TTC549 (cell line): ENCODE results near the gene PLCD3.

Source experiments
- FAIRE-seq: peaks from 2 replicates; lab custom pipeline; 2012; peaks lifted over from hg19 to GRCh38; lab: Jason Lieb, UNC

Gene PLCD3

GRCh38 chr17:45101883-45102811 lies 30.2 kb downstream of the PLCD3 start:
- FAIRE-seq, result no peak

DNA sequence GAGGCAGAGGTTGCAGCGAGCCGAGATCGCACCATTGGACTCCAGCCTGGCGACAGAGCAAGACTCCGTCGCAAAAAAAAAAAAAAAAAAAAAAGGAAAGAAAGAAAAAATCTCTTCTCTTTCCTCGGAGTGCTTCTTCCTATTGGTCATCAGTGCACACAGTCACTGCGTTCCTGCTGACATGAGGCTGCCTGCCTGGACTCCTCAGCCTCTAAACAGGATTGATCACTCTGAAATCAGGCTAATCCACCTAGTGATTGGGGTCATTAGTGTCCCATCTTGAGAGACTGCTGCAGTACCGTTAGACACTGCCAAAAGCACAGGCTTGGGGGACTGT lies 30.8 kb downstream of the PLCD3 start:
- no peak for FAIRE-seq

DNA sequence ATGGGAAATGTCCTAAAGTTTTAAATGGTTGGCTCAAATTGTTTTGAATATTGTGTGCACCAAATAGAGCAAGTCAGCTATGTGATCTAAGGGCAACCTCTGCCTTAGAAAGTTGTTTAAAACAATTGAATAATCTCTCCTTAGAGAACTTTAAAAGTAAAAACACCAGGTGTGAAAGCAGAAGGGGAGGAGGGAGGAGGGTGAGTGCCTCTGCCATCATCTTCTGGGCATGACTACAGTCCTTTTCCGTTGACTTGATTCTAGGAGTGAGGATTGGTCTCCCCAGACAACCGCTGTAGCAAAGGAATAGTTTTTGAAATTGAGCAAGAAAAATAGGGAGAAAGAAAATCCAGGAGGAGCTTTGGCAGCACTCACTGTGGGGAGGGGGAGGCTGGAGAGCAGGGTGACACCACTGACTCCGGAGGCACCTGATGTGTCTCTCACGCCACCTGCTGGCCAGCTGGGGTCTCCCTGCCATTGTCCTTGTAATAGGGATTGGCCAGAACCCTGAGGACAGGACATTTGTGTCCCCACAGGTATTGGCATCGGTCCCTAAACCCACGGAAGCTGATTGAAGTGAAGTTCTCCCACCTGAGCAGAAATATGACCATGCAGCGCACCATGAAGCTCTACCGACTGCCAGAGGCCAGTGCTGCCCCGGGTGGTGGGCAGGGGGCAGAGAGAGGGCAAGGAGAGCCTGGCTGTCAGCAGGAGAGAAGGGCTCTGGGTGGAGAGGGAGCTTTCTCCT lies 33.3 kb downstream of the PLCD3 start:
- no peak for FAIRE-seq

DNA sequence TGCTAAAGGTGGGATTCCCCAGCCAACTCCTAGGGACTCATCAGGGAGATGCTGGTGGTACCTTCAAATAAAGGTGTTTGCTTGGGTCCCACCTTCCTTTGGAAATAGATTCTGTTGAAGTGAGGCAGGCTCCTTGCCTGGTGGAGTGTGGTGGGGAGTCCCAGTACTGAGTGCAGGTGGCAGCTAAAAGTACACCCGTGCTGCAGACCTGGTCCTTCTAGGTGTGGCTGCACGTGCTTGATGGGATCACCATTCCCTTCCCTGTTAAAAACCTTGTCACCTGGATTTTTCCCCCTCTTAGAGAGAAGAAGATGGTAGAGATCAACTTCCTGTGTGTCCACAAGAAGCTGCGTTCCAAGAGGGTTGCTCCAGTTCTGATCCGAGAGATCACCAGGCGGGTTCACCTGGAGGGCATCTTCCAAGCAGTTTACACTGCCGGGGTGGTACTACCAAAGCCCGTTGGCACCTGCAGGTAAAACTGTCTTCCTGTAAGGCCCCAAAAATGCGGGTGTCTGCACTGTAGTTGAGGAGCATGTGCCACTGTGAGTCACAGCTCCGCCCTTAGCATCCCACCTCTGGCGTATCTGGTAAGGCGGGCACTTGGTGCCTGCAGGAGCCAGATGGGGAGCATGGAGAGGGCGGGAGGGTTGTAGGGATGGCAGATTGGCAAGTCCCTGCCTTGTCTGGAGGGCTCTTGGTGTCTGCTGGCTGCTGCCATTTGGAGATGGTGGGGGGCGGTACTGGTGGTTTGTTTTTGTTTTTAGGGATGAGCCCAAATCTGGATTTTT lies 34.0 kb downstream of the PLCD3 start:
- FAIRE-seq, result no peak

DNA sequence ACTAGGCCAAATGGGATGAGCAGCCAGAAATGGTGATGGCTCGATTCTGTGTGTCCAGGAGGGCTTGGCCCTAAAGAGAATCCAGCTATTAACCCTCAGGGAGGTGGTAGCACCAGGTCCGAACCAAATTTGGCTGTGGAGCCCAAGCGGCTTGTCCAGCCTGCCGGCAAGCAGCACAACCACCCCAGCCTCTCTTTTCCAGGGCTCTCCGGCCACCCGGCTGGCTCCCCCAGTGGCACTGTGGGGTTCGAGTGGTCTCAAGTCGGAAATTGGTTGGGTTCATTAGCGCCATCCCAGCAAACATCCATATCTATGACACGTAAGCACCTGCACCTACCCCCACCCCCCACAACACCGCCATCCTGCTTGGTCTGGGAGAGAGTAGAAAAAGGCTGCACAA lies 35.4 kb downstream of the PLCD3 start:
- FAIRE-seq, result no peak

DNA sequence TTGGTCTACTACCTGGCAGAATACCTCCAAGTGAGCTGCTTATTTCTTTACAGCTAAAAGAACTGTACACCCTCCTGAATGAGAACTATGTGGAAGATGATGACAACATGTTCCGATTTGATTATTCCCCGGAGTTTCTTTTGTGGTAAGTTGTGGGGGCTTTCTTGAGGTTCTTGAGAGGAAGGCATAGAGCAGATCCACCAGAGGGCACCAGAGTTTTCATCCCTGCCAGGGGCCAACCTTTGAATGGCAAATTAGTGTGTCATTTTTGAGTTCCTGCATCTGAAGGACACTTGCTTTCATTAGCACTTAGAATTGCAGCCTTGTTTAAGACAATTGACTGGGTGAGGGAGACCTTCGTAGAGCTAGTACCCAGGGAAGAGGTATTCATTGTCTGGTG lies 36.2 kb downstream of the PLCD3 start:
- no peak for FAIRE-seq

DNA sequence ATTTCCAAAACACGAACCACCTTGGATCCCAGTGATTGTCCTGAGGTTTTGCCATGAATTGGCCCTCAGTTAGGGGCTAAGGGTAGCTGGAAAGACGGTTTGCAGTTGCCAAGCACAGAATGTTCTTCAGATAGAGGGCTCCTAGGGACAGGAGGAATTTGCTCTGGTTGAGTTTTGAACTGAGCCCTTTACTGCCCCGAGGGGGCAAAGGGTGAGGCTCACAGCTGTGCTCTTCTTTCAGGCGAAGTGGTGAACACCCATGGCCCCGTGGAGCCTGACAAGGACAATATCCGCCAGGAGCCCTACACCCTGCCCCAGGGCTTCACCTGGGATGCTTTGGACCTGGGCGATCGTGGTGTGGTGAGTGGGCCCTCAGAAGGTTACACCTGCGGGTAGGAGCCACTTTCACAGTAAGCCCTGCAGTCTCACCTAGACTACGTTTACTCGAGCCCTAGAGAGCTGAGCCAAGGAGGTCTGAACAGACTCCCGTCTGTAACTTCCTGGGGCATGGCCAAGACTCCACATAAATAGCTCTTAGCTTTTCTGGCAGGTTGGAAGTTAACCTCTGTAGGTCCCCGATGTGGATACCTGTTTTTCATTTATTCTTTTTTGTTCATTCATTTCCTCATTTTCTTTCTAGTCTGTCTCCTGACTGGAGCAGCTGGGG lies 38.7 kb downstream of the PLCD3 start:
- no peak for FAIRE-seq

GRCh38 chr17:45092911-45093430 lies 39.3 kb downstream of the PLCD3 start:
- FAIRE-seq, result no peak

GRCh38 chr17:45091778-45092425 lies 40.4 kb downstream of the PLCD3 start:
- no peak for FAIRE-seq

- no peak for FAIRE-seq
Measured at GRCh38 chr17:45090711-45091110, 41.6 kb downstream of the PLCD3 start.

- FAIRE-seq, result no peak
Measured at GRCh38 chr17:45088741-45089140, 43.6 kb downstream of the PLCD3 start.

DNA sequence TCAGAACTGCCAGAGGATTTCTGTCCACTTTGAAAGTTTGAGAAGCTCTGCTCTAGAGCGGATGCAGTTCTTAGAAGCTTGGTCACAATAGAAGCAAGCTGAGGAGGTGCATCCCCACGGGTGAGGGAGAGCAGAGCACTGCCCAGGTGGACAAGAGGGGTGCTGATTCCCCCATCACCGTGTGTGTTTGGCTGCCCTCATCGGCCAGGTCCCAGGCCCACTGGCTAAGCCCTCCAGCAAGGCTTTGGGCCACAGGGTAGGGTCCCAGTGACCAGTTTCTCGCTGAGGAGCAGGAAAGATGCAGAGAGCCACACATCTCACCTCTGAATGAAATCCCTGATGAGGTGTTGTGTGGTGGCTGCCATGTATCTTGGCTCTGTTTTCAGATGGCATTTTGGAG lies 44.3 kb downstream of the PLCD3 start:
- FAIRE-seq, result no peak

DNA sequence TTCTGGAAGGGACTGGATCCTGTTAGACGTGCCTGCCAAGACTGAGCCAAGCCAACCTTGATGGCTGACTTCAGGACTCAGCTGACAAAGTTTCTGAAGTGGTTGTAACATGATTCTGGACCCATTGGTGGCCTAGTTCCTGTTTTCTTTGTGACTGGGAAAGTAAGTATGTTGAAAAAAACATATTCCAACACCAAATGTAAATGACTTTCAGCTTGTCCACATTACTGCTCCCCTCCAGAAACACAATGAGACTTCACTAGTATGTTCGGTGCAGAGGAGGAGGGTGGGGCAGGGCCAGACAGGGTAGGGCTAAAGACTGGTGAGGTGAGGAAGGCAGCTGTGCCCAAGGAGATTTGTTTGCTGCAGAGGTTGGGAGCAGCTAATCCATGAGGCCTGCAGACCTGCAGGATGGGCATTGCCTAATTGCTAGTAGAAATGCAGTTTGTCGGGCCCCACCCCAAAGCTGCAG lies 44.8 kb downstream of the PLCD3 start:
- FAIRE-seq, result no peak

GRCh38 chr17:45086865-45087503 lies 45.3 kb downstream of the PLCD3 start:
- FAIRE-seq, result no peak

- no peak for FAIRE-seq
Measured at GRCh38 chr17:45086391-45086790, 45.9 kb downstream of the PLCD3 start.

- no peak for FAIRE-seq
Measured at GRCh38 chr17:45081047-45081703, 51.1 kb downstream of the PLCD3 start.

DNA sequence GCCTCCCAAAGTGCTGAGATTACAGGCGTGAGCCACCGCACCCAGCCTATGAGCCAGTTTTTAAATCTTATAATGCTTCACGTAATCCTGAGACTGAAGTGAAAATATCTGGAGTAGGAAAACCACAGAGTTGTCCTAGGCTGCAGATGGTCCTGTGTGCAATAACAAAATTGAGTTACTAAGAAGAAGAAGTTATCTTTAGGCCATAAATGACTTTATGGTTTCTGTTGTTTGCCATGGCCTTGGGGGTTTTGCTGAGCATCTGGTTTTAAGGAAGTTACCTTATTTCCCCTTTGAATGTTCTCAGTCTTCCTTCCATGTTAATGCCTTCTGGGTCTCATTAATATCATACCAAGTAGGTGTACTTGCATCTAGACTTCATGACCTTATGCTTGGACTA lies 54.7 kb downstream of the PLCD3 start:
- no peak for FAIRE-seq

- FAIRE-seq, result no peak
Measured at GRCh38 chr17:45073414-45074070, 58.8 kb downstream of the PLCD3 start.

DNA sequence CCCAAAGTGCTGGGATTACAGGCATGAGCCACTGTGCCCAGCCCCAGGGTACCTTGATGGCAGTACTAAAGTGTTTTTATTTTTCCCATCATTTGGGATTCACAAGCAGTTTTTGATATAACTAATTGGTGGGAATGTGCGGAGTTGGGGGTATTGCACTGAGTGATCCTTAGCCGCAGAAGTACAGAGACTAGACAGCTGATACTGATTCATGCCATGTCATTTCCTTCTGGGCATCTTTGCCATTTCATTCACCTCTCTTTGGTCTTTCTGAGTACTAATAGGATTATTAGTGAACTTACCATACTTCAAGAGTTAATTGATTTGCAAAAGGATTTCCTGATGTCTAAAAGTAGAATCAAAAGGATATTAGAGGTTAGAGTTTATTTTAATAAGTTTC lies 61.5 kb downstream of the PLCD3 start:
- FAIRE-seq, result no peak

GRCh38 chr17:45070001-45070400 lies 62.3 kb downstream of the PLCD3 start:
- no peak for FAIRE-seq
